ENCODE data around the gene FOXQ1. TPM values are rescaled to one million over a fixed set of nuclear protein-coding genes. Genes with fewer than 3 reads are reported as not detected.

The FOXQ1 gene
- total and polyA plus RNA-seq, 2 of the 13 experiments (the other 11 are each of a cell fraction or from before 2014, with no cell fraction given), result 35.2 to 39.8 TPM

- TF ChIP-seq SNRNP70 (IDR thresholded peaks at IDR 0.05; ENCODE audit: low read depth, low read length) (no peak), ZSCAN9 (CRISPR knock-in tag; IDR thresholded peaks at IDR 0.05; ENCODE audit: borderline replicate concordance) (peak; percentile 33; the same call in 1 of the 2 replicates), SOX6 (IDR thresholded peaks at IDR 0.05) (no peak), SOX6 (CRISPR knock-in tag; IDR thresholded peaks at IDR 0.05) (peak; percentile 49), KLF12 (CRISPR knock-in tag; IDR thresholded peaks at IDR 0.05; ENCODE audit: borderline replicate concordance) (no peak), TCF7L2 (IDR thresholded peaks at IDR 0.05; ENCODE audit: low read depth, low read length) (no peak), ZNF274 (CRISPR knock-in tag; IDR thresholded peaks at IDR 0.05) (no peak), HOXA3 (CRISPR knock-in tag; IDR thresholded peaks at IDR 0.05) (no peak), ARNT (IDR thresholded peaks at IDR 0.05) (no peak), ZIK1 (CRISPR knock-in tag; IDR thresholded peaks at IDR 0.05; ENCODE audit: borderline replicate concordance, low read depth) (no peak), KIAA2018 (CRISPR knock-in tag; IDR thresholded peaks at IDR 0.05; ENCODE audit: borderline replicate concordance) (no peak), CSRNP2 (CRISPR knock-in tag; conservative IDR thresholded peaks at IDR 0.05; ENCODE audit: low read depth) (no peak), ZNF564 (CRISPR knock-in tag; IDR thresholded peaks at IDR 0.05) (no peak), SAP130 (CRISPR knock-in tag; IDR thresholded peaks at IDR 0.05; ENCODE audit: low read depth) (peak; percentile 39; the same call in 1 of the 2 replicates), MED1 (CRISPR knock-in tag; IDR thresholded peaks at IDR 0.05) (peak; percentile 32; the same call in 1 of the 2 replicates), PHF21A (CRISPR knock-in tag; IDR thresholded peaks at IDR 0.05) (no peak), MLX (CRISPR knock-in tag; IDR thresholded peaks at IDR 0.05) (no peak), FOSL2 (CRISPR knock-in tag; IDR thresholded peaks at IDR 0.05) (peak; percentile 47; the same call in 1 of the 2 replicates), RELA (CRISPR knock-in tag; IDR thresholded peaks at IDR 0.05) (no peak), KLF16 (CRISPR knock-in tag; IDR thresholded peaks at IDR 0.05) (peak in 1 of 2 experiments; percentile 56; a peak in 1 of 4 replicates), ZNF792 (CRISPR knock-in tag; IDR thresholded peaks at IDR 0.05) (0 out of 2 replicates have a peak, but pooled peaks have one; percentile 26)
Observed at GRCh38 chr6:1321738-1322137, 9.8 kb downstream of the FOXQ1 start (continued).
